Stimulated activated CD4-positive, alpha-beta T cell treated with anti-CD3 and anti-CD28 coated beads, Interleukin-2, amount 100 ng/mL, for 4 hours (primary cell): ENCODE measurements around the gene FADS6.
A peak's percentile ranks its signal among the peaks of the same experiment; 100 is the strongest.

Source experiments
- DNase-seq: peaks from one replicate; pipeline ENCODE4 v3.0.0-alpha.2; 2020; ENCODE audit warnings: low read depth

Gene FADS6

DNA sequence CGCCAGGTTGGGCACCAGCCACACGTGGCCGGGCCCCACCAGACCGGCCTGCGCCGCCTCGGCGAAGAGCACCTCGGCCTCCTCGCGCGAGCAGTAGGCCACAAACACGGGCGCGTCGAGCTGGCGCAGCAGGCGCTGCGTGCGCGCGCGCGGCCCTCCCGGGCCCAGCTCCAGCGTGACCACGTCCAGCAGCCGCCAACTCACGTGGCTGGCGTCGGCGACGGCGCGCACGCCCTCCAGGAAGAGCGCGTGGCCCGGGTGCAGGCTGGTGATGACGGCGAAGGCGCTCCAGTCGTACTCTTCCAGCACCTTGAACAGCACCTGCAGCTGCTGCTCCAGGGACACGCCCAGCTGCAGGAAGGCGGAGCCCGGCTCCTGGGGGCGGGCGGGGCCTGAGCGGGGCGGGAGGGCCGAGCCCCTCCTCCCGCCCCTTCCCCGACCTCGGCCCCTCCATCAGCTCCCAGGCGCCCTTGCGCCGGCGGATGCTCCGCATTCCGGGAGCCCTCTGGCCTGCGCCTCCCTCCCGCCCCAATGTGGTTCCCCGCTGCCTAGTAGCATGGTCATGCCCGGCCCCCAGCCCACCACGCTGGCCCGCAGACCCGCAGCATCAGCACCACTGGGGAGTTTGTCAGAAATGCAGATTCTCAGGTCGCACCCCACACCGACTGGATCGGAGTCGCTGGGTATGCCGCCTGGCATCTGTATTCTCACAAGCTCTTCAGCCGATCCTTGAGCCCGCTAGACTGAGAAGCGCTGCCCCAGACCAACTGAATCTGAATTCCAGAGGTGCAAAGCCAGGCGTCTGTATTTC lies 41.0 kb downstream of the FADS6 start:
- peak; percentile 52 for DNase-seq

DNA sequence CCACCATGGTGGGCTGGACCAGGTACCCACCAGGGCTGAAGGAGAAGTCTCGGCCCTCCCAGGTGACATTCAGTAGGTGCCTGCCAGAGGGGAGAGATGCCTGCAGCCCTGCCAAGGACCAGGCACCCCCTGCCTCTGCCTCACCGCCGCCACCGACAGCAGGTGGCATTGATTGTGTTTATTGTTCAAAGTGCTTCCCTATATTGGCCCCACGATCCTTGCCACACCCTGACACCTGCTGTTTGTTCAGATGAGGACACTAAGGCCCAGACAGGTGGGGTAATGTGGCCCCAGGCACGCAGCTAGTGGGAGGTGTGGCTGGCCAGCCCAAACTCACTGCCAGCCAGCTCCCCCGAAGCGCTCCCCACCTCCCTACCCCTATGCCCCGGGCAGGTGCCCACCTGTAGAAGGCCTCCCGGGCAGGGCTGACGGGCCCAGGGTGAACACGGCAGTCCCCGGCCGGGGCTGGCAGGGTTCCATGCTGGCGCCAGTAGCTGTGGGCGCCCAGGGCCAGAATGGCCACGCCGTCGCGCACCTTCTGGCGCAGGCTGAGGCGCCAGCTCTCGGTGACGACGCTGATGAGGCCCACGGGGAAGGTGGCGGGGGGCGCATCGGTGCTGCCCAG lies 41.7 kb downstream of the FADS6 start:
- DNase-seq = no peak

- no peak for DNase-seq
These were observed 42.5 kb downstream of the FADS6 start for GRCh38 chr17:74850914-74851313.

GRCh38 chr17:74850310-74850709 lies 43.1 kb downstream of the FADS6 start:
- no peak for DNase-seq

- no peak for DNase-seq
These were observed 44.6 kb downstream of the FADS6 start for GRCh38 chr17:74848656-74849399.

GRCh38 chr17:74846621-74847020 lies 46.8 kb downstream of the FADS6 start:
- no peak for DNase-seq

- no peak for DNase-seq
These were observed 50.1 kb downstream of the FADS6 start for GRCh38 chr17:74843352-74843627.

GRCh38 chr17:74842599-74843351 lies 50.7 kb downstream of the FADS6 start:
- DNase-seq = no peak

DNA sequence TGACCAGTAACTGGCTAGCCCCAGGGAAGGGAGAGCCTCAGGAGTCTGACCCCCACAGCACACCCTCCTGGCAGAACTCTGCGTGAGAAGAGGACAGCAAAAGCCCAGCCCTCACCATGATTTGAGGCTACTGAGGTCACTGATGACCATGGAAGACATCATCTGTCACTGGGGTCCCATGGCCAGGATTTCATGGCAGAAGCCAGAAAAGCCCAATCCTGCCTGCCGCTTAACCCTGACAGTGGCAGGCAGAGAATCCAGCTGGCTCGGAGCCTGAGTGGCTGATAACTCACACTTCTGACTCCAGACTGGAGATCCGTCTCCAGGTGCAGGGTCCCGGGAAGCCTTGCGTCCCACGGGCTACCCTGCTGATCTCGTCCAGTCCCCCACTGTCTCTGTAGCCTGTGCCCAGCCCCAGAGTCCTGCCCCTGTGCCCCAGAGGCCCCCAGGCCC lies 51.3 kb downstream of the FADS6 start:
- no peak for DNase-seq

GRCh38 chr17:74840989-74841666 lies 52.3 kb downstream of the FADS6 start:
- DNase-seq = no peak

DNA sequence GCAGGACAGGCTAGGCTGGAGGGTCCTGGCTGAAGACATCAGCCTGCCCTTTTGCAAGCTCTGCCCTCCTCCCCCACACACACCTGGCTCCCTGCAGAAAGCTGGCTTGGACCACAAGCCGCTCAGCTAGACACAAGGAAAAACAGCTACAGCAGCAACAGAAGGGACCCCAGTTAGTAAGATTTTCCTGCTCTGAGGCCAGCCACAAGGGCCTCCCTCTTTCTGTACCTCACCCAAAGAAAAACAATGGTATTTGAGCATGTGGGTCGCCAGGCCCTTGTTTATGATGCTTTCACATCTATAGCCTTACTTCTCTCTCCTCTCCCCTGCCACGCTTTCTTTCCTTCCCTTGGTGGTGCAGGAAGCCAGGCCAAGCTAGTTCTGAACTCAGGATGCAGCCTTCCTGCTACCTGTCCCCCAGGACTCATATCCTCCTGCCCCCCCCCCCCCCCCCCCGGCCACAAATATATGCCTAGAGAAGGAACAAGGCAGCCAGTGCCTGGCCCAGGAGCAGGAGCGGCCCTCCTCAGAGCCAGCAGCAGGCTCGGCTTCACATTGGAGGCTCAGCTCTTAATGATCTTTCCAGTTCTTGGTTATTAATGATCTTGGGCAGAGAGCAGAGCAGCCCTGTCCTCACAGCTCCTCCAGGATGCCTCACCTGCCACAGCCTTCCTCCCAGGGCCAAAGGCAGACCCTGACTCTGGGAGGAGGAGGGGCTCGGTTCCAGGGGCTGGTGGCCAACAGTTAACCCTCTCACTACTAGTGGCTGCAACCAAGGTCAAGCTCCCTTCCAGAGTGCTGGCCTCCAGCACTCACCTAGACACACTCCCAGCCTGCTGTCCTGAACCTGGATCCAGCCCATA lies 53.2 kb downstream of the FADS6 start:
- DNase-seq = no peak

DNA sequence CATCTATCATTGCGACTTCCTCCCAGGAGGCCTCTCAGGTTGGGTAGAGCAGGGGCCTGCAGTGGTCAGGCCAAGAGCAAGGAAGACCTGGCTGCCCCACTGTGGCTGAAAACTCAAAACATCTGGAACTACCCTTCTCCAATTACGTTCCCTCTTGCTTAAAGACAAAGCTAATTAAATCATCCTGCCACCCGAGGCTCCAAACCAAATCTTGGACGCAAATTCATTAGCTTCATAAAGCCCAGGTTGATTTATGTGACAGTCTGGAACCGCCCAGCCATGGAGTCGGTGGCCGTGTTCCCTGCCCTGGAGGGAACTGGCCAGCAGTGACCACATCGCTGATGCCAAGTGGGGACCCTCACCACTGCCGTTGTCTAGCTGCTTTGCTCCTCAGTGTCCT lies 55.2 kb downstream of the FADS6 start:
- DNase-seq = no peak

DNA sequence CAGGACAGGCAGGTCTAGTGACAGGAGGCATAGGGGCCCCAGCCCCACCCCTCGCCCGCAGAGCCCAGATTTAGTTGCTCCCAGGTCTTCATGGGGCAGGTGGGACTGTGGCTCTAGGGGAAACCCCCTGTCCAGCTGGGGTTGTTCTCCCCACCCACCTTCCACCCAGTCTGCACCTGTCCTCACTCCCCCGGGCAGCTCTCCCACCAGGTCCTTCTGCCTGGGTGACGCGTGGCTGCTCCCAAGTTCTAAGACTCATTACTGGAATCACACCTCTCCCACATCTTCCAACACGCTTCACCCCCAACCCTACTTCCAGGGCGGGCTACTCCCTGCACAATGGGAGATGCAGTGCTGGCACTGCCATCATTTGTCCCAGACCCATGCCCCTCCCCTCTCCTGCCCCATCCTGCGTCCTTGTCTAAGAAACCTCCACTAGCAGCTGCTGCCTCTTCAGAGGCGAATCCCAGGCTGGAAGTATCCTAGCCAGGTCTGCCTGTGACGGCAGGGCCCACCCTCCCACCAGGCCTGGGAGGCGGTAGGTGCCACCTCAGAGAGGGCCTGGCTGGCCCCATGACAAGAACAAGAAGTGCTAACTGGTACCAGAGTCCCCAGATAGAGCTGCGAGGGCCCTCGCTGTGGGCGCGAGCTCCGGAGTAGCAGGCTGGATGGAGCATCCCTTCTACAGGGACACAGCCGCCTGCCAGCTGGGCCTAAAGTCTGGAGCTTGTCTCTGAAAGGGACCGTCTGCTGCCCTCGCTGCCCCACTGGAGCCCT lies 56.6 kb downstream of the FADS6 start:
- DNase-seq = no peak

DNA sequence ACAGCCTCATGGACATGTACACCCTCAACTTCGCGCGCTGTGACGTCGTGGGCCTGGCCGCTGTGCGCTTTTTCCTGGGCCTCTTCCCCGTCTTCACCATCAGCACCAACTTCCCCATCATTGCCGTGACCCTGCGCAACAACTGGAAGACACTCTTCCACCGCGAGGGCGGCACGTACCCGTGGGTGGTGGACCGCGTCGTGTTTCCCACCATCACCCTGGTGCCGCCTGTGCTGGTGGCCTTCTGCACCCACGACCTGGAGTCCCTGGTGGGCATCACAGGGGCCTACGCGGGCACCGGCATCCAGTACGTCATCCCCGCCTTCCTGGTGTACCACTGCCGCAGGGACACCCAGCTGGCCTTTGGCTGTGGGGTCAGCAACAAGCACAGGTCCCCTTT lies 57.2 kb downstream of the FADS6 start:
- no peak for DNase-seq

DNA sequence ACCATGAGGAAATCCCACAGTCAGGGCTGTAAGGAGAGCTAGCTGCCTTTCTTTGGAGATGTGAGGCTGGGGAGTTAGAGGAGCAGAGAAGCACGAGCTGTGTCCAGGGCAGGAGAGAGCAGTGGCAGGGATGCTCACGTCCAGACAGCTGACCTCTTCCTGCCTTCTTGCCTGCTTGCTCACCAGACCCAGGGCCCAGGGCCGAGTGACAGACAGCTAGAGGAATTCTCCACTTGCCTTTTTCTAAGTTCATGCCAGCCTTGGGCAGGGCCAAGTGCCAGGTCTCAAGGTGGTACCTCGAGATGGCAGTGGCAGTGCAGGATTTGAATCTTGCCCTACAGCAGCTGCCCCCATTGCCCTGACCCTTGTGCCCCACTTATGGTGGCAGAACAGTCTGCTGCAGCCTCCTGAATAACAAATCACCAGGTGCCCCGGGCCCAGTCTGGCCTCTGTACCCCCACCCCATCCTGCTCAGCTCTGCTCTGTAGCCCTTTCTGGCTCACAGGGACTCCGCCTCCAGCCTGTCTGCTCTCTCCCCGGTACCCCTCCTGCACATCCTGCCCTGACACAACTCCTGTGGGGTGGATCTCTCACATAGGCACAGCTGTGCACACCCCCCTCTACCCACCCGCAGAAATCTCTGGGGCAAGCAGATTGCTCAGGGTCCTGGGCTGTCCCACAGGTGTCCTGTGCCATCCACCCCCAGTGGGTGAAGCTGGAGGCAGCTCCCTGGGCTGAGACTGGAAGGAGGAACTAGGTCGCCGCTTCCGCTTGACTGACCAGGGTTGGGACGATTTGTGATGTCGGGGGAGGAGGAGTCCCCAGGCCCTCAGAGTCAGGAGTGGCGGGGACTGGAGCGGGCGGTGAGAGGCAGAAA lies 59.7 kb downstream of the FADS6 start:
- no peak for DNase-seq

DNA sequence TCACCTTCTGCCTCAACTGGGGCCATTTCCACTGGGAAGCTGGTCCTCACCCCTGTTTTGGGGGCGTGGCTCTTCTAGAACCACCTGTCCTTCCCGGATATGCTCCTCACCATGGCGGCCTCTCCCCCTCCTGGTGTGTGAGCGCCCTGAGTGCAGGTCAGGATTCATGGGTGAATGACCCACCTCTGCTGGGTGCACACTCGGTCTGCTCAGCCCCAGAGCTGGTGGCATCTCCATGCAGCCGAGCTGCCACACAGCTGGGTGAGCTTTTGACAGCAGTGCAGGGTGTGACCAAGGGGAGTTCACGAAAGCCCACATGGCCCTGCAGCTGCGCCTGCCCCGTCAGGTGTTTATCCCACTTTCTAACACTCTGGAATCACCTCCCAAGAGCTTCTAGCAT lies 61.0 kb downstream of the FADS6 start:
- no peak for DNase-seq

GRCh38 chr17:74831444-74832146 lies 61.8 kb downstream of the FADS6 start:
- no peak for DNase-seq

GRCh38 chr17:74830861-74831260 lies 62.6 kb downstream of the FADS6 start:
- no peak for DNase-seq

DNA sequence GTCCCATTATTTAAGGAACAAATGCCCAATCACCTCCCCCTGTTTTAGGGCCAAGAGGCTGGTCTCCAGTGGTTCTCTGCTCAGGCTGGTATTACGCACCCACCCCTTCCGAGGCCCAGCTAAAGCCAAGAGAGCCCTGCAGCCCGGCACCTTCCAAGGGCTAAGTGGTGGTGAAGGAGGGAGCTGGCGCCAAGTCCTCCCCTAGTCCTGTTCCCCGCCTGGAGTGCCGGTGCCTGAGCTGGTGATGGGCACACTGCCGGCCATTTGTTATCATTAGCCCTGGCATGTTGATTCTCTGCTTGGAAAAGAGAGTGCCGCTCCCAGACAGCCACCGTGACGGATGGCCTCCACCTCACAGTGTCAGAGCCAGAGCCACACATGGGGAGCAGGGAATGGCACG lies 65.6 kb downstream of the FADS6 start:
- DNase-seq = no peak
